HG03064 (cell line): Measurements from ENCODE around the gene NAA16.
"Not testable (repeated sequence)": the region's sequence is repeated elsewhere in the genome, so short reads cannot be mapped to it uniquely, and the experiment has no call there.

ENCODE experiments used
- ATAC-seq: cut with Tn5 transposase; IDR thresholded peaks from one replicate; pipeline ENCODE4 v1.9.1; 2021; ENCODE audit warnings: low read depth; ENCODE audit not compliant: unreplicated experiment

NAA16 gene

GRCh38 chr13:41352935-41353840, 42.1 kb downstream of the NAA16 start:
- ATAC-seq, result no peak

- no peak for ATAC-seq
These were observed 43.3 kb downstream of the NAA16 start for GRCh38 chr13:41354416-41354815.

GRCh38 chr13:41356385-41356648, 45.2 kb downstream of the NAA16 start:
- ATAC-seq, result not testable (repeated sequence)

GRCh38 chr13:41356786-41357185, 45.7 kb downstream of the NAA16 start:
- ATAC-seq, result no peak

- no peak for ATAC-seq
These were observed 50.4 kb downstream of the NAA16 start for GRCh38 chr13:41361491-41361890.

- ATAC-seq, result no peak
These were observed 53.0 kb downstream of the NAA16 start for GRCh38 chr13:41364043-41364442.

GRCh38 chr13:41365631-41366030, 54.6 kb downstream of the NAA16 start:
- no peak for ATAC-seq

GRCh38 chr13:41370736-41371135, 59.7 kb downstream of the NAA16 start:
- ATAC-seq, result no peak

GRCh38 chr13:41377446-41377845, 66.4 kb downstream of the NAA16 start:
- ATAC-seq, result no peak

- no peak for ATAC-seq
These were observed 71.4 kb downstream of the NAA16 start for GRCh38 chr13:41382431-41382830.

- ATAC-seq, result no peak
These were observed 72.3 kb downstream of the NAA16 start for GRCh38 chr13:41383386-41383785.

GRCh38 chr13:41384749-41385503, 73.9 kb downstream of the NAA16 start:
- ATAC-seq, result no peak

- ATAC-seq, result no peak
These were observed 75.1 kb downstream of the NAA16 start for GRCh38 chr13:41386211-41386610.

GRCh38 chr13:41387576-41387975, 76.5 kb downstream of the NAA16 start:
- ATAC-seq, result no peak

- no peak for ATAC-seq
These were observed 77.2 kb downstream of the NAA16 start for GRCh38 chr13:41388143-41388881.

- no peak for ATAC-seq
These were observed 78.5 kb downstream of the NAA16 start for GRCh38 chr13:41389580-41389979.

- no peak for ATAC-seq
These were observed 83.1 kb downstream of the NAA16 start for GRCh38 chr13:41394166-41394565.

- no peak for ATAC-seq
These were observed 87.6 kb downstream of the NAA16 start for GRCh38 chr13:41398494-41399170.

- ATAC-seq, result no peak
These were observed 90.3 kb downstream of the NAA16 start for GRCh38 chr13:41401366-41401765.

- no peak for ATAC-seq
These were observed 91.8 kb downstream of the NAA16 start for GRCh38 chr13:41402691-41403511.
